Osteoblast (primary cell): ENCODE measurements around the gene CARD19. TPM values are rescaled to one million over a fixed set of nuclear protein-coding genes. Genes with fewer than 3 reads are reported as not detected.

Experiments used
- DNase-seq: peaks from one replicate; pipeline ENCODE4 v3.0.0; 2011; ENCODE audit warnings: low spot score, mixed read lengths; ENCODE audit not compliant: insufficient read length; ENCODE audit errors: missing footprints
- H2AFZ ChIP-seq: 2 replicates; pipeline ENCODE4 v1.6.0; 2011; ENCODE audit warnings: mild to moderate bottlenecking, low read length
- H3K27ac ChIP-seq: 2 replicates; pipeline ENCODE4 v1.5.1; 2011; ENCODE audit warnings: mild to moderate bottlenecking, low read depth, low read length, moderate library complexity
- H3K27me3 ChIP-seq: 2 replicates; pipeline ENCODE4 v1.6.0; 2012; ENCODE audit warnings: mild to moderate bottlenecking, control low read depth, inconsistent platforms, low read length, moderate library complexity; ENCODE audit not compliant: insufficient read depth
- H3K36me3 ChIP-seq: 2 replicates; pipeline ENCODE4 v1.5.1; 2011; ENCODE audit warnings: mild to moderate bottlenecking, low read length, control low read depth, moderate library complexity; ENCODE audit not compliant: insufficient read depth
- H3K4me1 ChIP-seq: 2 replicates; pipeline ENCODE4 v1.5.1; 2011; ENCODE audit warnings: mild to moderate bottlenecking, low read length, control low read depth, moderate library complexity; ENCODE audit not compliant: insufficient read depth
- H3K4me2 ChIP-seq: 2 replicates; pipeline ENCODE4 v1.6.0; 2011; ENCODE audit warnings: mild to moderate bottlenecking, low read length; ENCODE audit not compliant: insufficient read depth
- H3K4me3 ChIP-seq: fragments of 200-600 bp; sonication (generic); 3 replicates; pipeline ENCODE4 v1.5.1; 2012; ENCODE audit warnings: mild to moderate bottlenecking, low read length, inconsistent platforms; ENCODE audit not compliant: insufficient read depth
- H3K79me2 ChIP-seq: 2 replicates; pipeline ENCODE4 v1.6.0; 2012; ENCODE audit warnings: mild to moderate bottlenecking, low read length, control low read depth, inconsistent platforms; ENCODE audit not compliant: insufficient read depth
- H3K9me3 ChIP-seq: 2 replicates; pipeline ENCODE4 v1.5.1; 2011; ENCODE audit warnings: low read depth, low read length, control low read depth
- H4K20me1 ChIP-seq: 2 replicates; pipeline ENCODE4 v1.6.0; 2012; ENCODE audit warnings: mild to moderate bottlenecking, low read length, control low read depth; ENCODE audit not compliant: insufficient read depth
- CTCF ChIP-seq: IDR thresholded peaks from 2 replicates; pipeline ENCODE4 v1.5.1; 2011; ENCODE audit warnings: mild to moderate bottlenecking, low read depth, low read length, moderate library complexity; ENCODE audit errors: extremely low read depth
- total RNA-seq: library from RNA; depleted of rRNA; stranded (reverse); fragments of >200 nt; gene quantifications from 2 replicates; pipeline ENCODE4 v1.2.3, GENCODE V29; 2012

Gene CARD19
- total RNA-seq, 1 donor, result 38.4 TPM

DNA sequence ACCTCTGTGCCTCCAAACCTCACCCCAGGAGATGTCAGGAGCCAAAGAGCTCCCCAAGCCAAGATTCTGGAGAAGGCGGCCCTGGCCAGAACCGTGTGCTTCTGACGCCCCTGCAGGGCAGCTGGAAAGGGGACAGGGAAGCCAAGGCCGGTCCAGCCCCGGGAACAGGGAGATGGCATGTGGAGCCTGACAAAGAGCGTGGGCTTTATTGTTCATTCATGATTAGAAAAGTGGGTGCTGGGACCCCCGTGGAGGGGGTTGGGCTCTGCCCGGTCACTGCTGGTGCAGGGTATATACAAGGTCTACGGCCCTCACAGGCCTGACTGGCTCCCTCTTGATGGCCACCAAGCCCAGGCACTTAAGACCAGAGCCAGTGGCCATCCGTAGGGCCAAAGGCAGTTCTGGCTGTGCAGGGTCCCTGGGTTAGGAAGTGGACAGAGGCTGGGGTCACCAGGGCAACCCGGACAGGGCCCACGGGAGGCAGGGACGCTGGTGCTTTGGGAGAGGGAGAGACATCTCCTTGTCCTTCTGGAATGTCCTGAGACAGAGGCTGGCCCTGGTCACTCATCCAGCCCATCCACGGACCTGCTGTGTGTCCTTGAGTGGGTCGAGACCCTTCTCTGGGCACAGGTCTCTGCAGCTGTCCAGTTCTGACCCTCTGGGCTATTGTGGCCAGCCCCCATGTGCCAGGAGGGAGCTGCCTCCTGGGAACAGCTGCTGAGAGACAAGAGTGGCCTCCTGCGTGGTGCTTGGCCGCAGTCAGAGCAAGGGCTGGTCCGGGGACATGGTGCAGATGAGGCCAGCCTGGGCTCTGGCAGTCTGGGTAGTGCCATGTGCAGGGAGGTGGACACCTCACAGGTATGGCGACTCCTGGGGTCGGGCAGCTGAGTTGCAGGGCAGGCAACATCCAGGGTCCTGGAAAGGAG lies 25.6 kb downstream of the CARD19 start:
- Histone ChIP-seq H4K20me1 (no peaks in the 10 kb centered on the region), H3K9me3 (no peaks in the 10 kb centered on the region), H3K4me3 (no peak overlapping the region), H3K27me3 (no peaks in the 10 kb centered on the region), H3K27ac (no peak overlapping the region), H3K36me3 (peaks cover 2% of the 10 kb centered on the region), H2AFZ (no peak overlapping the region), H3K79me2 (peaks cover 2% of the 10 kb centered on the region), H3K4me2 (no peak overlapping the region), H3K4me1 (peaks cover 13% of the 10 kb centered on the region)
- peak; percentile 76 for DNase-seq
- TF ChIP-seq CTCF, result no peak

- no peak overlapping the region for H3K27ac ChIP-seq
- TF ChIP-seq CTCF, result no peak
- no peak overlapping the region for H3K4me2 ChIP-seq
- peaks cover 10% of the 10 kb centered on the region for H3K79me2 ChIP-seq
- no peaks in the 10 kb centered on the region for H3K9me3 ChIP-seq
- H3K27me3 ChIP-seq, result no peaks in the 10 kb centered on the region
- H3K4me1 ChIP-seq, result peaks cover 13% of the 10 kb centered on the region
- H3K36me3 ChIP-seq, result peaks cover 2% of the 10 kb centered on the region
- no peak overlapping the region for H3K4me3 ChIP-seq
- peak; percentile 69 for DNase-seq
- H4K20me1 ChIP-seq, result peaks cover 10% of the 10 kb centered on the region
- H2AFZ ChIP-seq, result no peak overlapping the region
These were observed 26.8 kb downstream of the CARD19 start for GRCh38 chr9:93122721-93123221.

- Histone ChIP-seq H4K20me1 (peaks cover 12% of the 10 kb centered on the region), H3K4me1 (peaks cover 13% of the 10 kb centered on the region)
- TF ChIP-seq CTCF, result no peak
These were observed 27.7 kb downstream of the CARD19 start for GRCh38 chr9:93123561-93124283.

GRCh38 chr9:93124793-93125192 lies 28.8 kb downstream of the CARD19 start:
- TF ChIP-seq CTCF, result no peak
- H3K36me3 ChIP-seq, result peaks cover 2% of the 10 kb centered on the region
- no peak overlapping the region for H3K27ac ChIP-seq
- peaks cover 7% of the 10 kb centered on the region for H3K4me1 ChIP-seq
- H3K27me3 ChIP-seq, result no peaks in the 10 kb centered on the region
- H3K79me2 ChIP-seq, result peaks cover 21% of the 10 kb centered on the region
- peaks cover 23% of the 10 kb centered on the region for H4K20me1 ChIP-seq
- H3K4me2 ChIP-seq, result no peak overlapping the region
- H2AFZ ChIP-seq, result no peak overlapping the region
- H3K4me3 ChIP-seq, result no peak overlapping the region
- DNase-seq, result peak; percentile 45
- H3K9me3 ChIP-seq, result no peaks in the 10 kb centered on the region

More at GRCh38 chr9:93123561-93124283, 27.7 kb downstream of the CARD19 start:
- no peak overlapping the region for H3K4me3 ChIP-seq
- H2AFZ ChIP-seq, result no peak overlapping the region
- no peaks in the 10 kb centered on the region for H3K9me3 ChIP-seq
- no peak overlapping the region for H3K27ac ChIP-seq
- H3K79me2 ChIP-seq, result peaks cover 17% of the 10 kb centered on the region
- H3K27me3 ChIP-seq, result no peaks in the 10 kb centered on the region
- H3K36me3 ChIP-seq, result peaks cover 2% of the 10 kb centered on the region
- H3K4me2 ChIP-seq, result no peak overlapping the region
- peak; percentile 51 for DNase-seq
